ENCODE data around the gene LOX.

- TF ChIP-seq CTCF (IDR thresholded peaks at IDR 0.05) (no peak), POLR2AphosphoS5 (IDR thresholded peaks at IDR 0.05) (no peak), POLR2A (IDR thresholded peaks at IDR 0.05) (no peak), EP300 (IDR thresholded peaks at IDR 0.05) (no peak)
These were observed 29.0 kb upstream of the LOX start for GRCh38 chr5:122107016-122107415.
